GM12873 (cell line): ENCODE results near the gene AATF.

ENCODE experiments used
- CTCF ChIP-seq: IDR thresholded peaks from 2 replicates; pipeline ENCODE4 v1.5.1; 2012; ENCODE audit warnings: low read depth, mild to moderate bottlenecking, moderate library complexity, low read length, control low read depth; ENCODE audit not compliant: insufficient read depth; ENCODE audit errors: missing control alignments

The AATF gene

DNA sequence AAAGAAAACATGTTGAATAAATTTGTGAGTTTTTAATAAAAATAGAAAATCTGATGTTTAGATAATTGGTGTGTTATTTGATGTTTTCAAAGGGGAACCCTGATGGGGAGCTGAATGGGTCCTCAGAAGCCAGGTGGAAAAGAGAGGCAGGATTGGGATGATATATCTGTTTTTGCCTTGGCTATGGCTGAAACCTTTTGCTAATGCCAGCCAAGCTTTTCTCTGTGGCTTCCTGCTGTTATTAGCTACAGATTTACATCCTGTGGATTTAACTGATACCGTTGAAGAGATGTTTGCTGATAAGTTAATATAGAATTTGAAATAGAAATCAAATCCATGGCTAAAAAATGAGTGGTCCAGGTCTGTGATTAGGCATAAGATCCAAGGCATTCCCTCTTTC is 4.2 kb upstream of the AATF start:
- no peak for TF ChIP-seq CTCF

- no peak for TF ChIP-seq CTCF
Observed at GRCh38 chr17:36945140-36945539, 3.6 kb upstream of the AATF start.

- TF ChIP-seq CTCF: no peak
Observed at GRCh38 chr17:36945959-36946725, 2.6 kb upstream of the AATF start.

- TF ChIP-seq CTCF: no peak
Observed at GRCh38 chr17:36946726-36947091, 2.0 kb upstream of the AATF start.

DNA sequence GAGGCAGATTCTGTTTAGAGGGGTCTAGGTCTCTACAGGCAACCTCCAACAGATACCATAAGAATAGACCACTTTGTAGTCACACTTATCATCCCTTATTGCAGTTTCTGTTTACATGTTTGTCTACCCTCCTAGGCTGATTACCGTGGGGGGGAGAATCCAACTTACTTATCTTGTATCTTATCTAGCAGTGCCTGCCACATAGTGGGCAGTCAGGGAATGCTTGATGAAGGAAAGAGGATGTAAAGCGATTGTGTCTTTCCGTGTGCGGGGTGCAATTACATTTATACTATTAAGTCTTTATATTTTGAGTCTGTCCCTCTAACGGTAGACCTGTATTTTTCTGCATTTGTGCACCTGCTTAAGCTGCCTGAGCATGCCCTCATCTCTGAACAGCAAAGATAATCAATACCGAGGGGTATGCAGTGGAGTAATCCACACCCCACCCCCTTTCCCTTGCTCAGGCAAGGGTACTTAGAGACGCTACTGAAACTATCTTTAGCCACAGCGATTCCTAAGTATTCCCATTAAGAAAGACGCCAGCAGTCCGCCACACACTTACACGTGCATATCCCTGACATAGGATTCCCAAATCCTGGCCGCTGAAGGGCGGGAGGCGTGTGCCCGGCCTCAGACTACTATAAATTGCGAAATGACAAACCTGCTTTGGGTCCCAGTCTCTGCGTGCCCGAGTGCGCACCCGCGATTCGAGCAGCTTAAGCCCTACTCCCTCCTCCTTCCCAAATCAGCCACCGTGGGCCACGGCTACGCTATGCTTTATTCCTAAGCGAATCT is 635 bp upstream of the AATF start:
- TF ChIP-seq CTCF: no peak

DNA sequence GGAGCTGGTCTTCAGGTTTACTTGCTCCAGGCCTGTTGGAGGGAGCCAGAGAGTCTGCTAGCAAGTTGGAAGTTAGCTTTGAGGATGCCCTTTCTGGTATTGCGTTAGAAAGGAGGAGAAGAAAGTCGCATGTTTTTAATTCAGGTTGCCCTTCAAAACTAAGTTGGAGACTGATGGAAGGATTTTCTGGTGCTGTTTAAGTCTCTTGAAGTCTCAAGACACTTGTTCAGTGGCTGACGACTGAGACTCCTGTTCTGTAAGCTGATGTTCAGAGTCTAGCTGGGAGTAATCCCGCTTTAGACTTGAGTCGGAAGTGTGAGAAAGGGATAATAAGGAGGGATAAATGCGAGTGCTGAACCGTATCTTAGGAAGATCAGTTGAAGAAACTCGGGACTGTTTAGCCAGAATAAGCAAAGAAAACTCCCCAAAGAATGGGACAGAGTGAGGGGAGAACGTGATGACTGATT is 740 bp downstream of the AATF start:
- no peak for TF ChIP-seq CTCF

DNA sequence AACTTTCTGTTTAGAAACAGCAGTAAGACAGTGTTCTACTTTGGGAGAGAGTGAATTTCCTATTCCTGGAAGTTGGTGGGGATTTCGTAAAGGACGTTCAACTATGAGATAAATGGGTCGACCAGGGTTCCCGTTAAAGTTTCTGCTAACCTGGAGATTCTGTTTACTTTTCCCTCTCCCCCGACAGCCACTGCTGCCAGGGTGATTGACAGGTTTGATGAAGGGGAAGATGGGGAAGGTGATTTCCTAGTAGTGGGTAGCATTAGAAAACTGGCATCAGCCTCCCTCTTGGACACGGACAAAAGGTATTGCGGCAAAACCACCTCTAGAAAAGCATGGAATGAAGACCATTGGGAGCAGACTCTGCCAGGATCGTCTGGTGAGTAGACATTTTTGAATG is 1.3 kb downstream of the AATF start:
- TF ChIP-seq CTCF: no peak
